GM12891 (cell line): ENCODE results near the gene MAGEB10.

ENCODE experiments used
- PAX5 ChIP-seq: IDR thresholded peaks from 2 replicates; pipeline ENCODE4 v1.6.1; 2011; ENCODE audit warnings: low read length, moderate library complexity, mild to moderate bottlenecking; ENCODE audit not compliant: insufficient read depth, severe bottlenecking
- POLR2A ChIP-seq: IDR thresholded peaks from 2 replicates; pipeline ENCODE4 v1.6.1; 2011; ENCODE audit warnings: low read depth, low read length, control low read depth
- POLR2AphosphoS5 ChIP-seq: IDR thresholded peaks from 2 replicates; pipeline ENCODE4 v1.6.1; 2011; ENCODE audit warnings: low read depth, low read length, control low read depth
- POU2F2 ChIP-seq: IDR thresholded peaks from 2 replicates; pipeline ENCODE4 v1.6.1; 2011; ENCODE audit warnings: low read depth, mild to moderate bottlenecking, control low read depth, low read length, moderate library complexity
- SPI1 ChIP-seq: IDR thresholded peaks from 2 replicates; pipeline ENCODE4 v1.6.1; 2011; ENCODE audit warnings: low read depth, low read length, control low read depth
- TAF1 ChIP-seq: IDR thresholded peaks from 2 replicates; pipeline ENCODE4 v1.6.1; 2011; ENCODE audit warnings: low read depth, low read length, control low read depth

DNA sequence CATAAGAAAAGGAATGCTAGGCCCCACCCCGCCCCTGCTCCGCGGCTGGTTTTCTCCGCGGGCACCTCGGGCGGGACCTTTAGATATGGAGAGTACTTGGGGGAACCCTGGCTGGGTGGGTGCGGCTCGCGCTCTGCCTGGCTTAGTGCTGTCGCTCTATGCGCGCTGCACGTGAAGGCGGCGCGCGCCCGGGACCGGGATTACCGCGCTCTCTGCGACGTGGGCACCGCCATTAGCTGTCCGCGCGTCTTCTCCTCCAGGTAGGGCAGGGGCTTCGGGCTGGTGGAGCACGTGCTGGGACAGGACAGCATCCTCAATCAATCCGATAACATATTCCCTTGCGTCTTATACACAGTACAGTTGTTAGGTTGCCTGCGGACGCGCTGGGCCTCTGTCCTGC is 56.0 kb downstream of the MAGEB10 start:
- TF ChIP-seq TAF1 (no peak), POLR2AphosphoS5 (no peak), PAX5 (no peak), POLR2A (no peak), SPI1 (no peak), POU2F2 (no peak)
